NT2/D1 (cell line): ENCODE results near the gene ASXL1.

ENCODE experiments used
- SUZ12 ChIP-seq: IDR thresholded peaks from 2 replicates; pipeline ENCODE4 v1.6.1; 2011; ENCODE audit not compliant: insufficient read length, insufficient read depth; ENCODE audit errors: extremely low read depth
- YY1 ChIP-seq: IDR thresholded peaks from 2 replicates; pipeline ENCODE4 v1.6.1; 2011; ENCODE audit not compliant: insufficient read length, insufficient read depth
- ZNF274 ChIP-seq: IDR thresholded peaks from 2 replicates; pipeline ENCODE4 v1.6.1; 2011; ENCODE audit warnings: mild to moderate bottlenecking, low read depth, low read length

GRCh38 chr20:32449890-32450401 is 91.8 kb downstream of the ASXL1 start:
- TF ChIP-seq SUZ12 (no peak), YY1 (no peak), ZNF274 (no peak)
